ENCODE results near the gene EPS8.

The EPS8 gene

DNA sequence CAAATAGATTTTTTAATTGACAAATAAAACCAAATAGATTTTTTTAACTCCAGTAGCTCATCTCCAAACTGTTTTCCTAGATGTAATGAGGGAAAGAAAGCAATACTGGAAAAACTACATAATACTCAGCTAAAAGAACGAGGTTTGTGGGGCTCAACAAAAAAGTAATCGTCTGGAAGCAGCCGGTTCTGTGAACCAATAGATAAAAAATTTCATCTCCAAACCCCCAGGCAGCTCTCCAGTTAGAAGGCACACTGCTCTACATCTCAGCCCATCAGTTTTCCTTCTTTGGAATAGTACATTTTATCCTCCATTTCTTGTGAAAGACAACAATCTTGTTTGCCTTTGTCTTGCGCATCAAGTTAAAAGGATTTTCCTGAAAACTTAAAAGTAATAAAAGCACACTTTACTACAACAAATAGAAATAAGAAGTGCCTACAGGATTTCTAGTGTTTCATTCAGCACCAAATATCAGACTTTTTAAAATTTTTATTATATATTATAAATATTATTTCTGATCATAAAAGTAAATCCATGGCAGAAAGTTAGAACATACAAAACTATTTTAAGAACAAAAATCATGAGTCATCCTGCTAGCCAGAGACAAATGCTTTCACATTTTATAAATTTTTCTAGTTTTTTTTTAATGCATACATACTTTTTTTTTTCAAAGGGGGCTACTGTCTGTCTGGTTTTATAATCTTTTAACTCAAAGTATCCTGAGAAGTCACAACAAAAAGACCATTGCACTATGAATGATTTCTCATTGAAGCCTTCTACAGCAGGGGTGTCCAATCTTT is 67.7 kb downstream of the EPS8 start:
- TF ChIP-seq, protein P1, sequence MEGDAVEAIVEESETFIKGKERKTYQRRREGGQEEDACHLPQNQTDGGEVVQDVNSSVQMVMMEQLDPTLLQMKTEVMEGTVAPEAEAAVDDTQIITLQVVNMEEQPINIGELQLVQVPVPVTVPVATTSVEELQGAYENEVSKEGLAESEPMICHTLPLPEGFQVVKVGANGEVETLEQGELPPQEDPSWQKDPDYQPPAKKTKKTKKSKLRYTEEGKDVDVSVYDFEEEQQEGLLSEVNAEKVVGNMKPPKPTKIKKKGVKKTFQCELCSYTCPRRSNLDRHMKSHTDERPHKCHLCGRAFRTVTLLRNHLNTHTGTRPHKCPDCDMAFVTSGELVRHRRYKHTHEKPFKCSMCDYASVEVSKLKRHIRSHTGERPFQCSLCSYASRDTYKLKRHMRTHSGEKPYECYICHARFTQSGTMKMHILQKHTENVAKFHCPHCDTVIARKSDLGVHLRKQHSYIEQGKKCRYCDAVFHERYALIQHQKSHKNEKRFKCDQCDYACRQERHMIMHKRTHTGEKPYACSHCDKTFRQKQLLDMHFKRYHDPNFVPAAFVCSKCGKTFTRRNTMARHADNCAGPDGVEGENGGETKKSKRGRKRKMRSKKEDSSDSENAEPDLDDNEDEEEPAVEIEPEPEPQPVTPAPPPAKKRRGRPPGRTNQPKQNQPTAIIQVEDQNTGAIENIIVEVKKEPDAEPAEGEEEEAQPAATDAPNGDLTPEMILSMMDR (IDR thresholded peaks at IDR 0.05; ENCODE audit: borderline replicate concordance, insufficient read depth, low read depth, low read length), result no peak
- no peak overlapping the region for H3K4me3 ChIP-seq (ENCODE audit: low read depth, low read length)

DNA sequence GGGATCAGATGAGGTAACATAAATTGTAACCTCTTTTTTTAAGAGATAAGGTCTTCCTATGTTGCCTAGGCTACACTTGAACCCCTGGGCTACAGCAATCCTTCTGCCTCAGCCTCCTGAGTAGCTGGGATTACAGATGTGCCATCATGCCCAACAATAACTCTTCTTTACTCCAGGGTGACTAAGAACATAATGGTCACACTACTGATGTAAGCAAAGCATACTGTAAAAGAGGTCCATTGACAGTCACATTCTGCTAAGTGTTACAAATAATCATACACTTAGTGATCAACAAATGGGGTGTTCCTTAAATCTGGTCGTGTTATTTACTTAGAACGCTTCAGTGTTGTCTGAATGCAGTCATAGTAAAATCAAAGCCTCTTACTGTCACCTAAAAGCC is 68.9 kb downstream of the EPS8 start:
- TF ChIP-seq, protein P1 (IDR thresholded peaks at IDR 0.05; ENCODE audit: borderline replicate concordance, insufficient read depth, low read depth, low read length), result no peak
- no peak overlapping the region for H3K4me3 ChIP-seq (ENCODE audit: low read depth, low read length)

DNA sequence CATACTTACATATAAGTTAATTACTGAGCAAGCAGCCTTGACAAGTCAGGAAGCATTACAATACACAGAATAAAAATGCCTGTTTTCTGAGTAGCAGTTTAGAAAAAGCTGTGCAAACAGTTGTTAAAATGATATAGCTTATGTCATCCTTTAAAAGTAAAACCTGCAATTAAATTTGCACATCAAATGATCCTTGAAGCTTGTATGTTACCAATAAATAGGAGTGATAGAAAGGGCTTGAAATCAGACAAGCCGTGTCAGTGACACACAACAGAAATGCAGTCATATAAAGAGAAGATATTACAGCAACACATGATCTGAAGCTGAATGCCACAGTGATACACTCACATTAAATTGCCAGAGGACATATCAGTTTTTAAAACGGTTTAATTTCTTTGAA is 70.0 kb downstream of the EPS8 start:
- H3K4me3 ChIP-seq (ENCODE audit: low read depth, low read length), result no peak overlapping the region
- TF ChIP-seq, protein P1 (IDR thresholded peaks at IDR 0.05; ENCODE audit: borderline replicate concordance, insufficient read depth, low read depth, low read length), result no peak

DNA sequence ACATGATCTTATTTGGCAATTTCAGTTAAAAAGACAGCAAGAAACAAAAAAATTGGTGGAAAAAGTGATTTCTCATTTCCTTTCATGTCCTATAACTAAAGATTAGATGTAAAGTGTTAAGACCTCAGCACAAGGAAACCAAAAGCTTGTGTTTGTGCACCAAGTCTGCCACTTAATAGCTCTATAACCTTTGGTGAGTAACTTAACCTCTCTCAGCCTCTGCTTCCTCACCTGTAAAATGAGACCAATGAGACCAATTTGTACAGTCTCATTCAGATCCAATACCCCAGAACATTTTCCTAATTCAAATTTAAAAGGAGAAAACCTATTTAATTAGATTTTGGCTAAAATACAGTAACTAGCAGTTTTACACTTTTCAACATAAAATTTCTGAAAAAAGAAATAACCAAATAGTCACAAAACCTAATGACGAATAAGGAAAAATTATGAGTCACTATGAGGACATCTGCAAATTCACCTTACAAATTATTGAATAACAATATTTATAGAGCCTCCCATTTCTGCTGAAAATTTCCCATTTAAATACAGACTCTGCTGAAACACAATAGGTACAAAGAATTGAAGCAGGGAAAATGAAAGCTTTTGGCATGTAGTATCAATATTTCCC is 71.1 kb downstream of the EPS8 start:
- TF ChIP-seq, protein P1 (IDR thresholded peaks at IDR 0.05; ENCODE audit: borderline replicate concordance, insufficient read depth, low read depth, low read length), result no peak
- no peak overlapping the region for H3K4me3 ChIP-seq (ENCODE audit: low read depth, low read length)

DNA sequence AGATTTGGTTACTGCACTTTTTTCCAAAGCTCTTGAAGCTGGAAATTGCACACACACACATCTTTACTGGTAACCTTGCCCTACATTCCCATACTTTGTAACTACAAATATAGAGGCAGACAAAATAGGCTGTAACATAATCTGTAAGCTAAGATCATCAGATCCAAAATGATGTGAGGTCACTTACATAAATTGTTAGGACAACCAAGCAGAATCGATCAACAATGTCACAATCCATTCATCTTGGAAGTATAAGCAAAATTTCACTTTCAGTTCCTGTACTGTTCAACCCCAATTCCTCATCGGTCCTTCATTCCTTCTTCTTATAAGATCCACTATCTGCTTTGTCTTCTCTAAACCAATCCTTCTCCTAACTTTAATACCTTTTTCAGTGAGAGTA is 72.6 kb downstream of the EPS8 start:
- no peak overlapping the region for H3K4me3 ChIP-seq (ENCODE audit: low read depth, low read length)
- TF ChIP-seq, protein P1 (IDR thresholded peaks at IDR 0.05; ENCODE audit: borderline replicate concordance, insufficient read depth, low read depth, low read length), result no peak

DNA sequence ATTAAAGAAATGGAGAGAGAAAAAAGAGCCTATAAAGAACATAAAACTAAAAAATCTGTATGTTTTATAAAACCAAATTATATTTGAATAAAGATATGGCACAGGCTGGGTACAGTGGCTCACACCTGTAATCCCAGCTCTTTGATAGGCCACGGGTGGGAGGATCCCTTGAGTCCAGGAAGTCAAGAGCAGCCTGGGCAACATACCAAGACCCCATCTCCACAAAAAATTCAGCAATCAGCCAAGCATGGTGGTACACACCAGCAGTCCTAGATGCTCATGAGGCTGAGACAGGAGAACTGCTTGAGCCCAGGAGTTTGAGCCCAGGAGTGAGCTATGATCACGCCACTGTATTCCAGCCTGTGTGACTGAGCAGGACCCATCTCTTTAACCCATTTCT is 74.9 kb downstream of the EPS8 start:
- no peak overlapping the region for H3K4me3 ChIP-seq (ENCODE audit: low read depth, low read length)
- TF ChIP-seq, protein P1 (IDR thresholded peaks at IDR 0.05; ENCODE audit: borderline replicate concordance, insufficient read depth, low read depth, low read length), result no peak

Measured in GM12875 (cell line).